ENCODE data around the gene CXCL12.

CXCL12 gene

GRCh38 chr10:44385026-44385695, at the start of gene CXCL12:
TSS of gene CXCL12 (minus strand) at chr10:44385097. CDS start at chr10:44385005, 92 bp downstream.
- in situ Hi-C loops (cut with MboI; ENCODE audit: low sequenced_read_pairs) = loop anchor here (25.0 kb wide), 1 partner anchor 477 kb away; no protein-coding TSS in a partner anchor

GRCh38 chr10:44427479-44427878, 42.6 kb upstream of the CXCL12 start:
- in situ Hi-C loops (cut with MboI; ENCODE audit: low sequenced_read_pairs) = no loop called here

- in situ Hi-C loops (cut with MboI; ENCODE audit: low sequenced_read_pairs) = no loop called here
Observed at GRCh38 chr10:44427037-44427436, 42.1 kb upstream of the CXCL12 start.

GRCh38 chr10:44426247-44427034, 41.5 kb upstream of the CXCL12 start:
- in situ Hi-C loops (cut with MboI; ENCODE audit: low sequenced_read_pairs) = no loop called here

GRCh38 chr10:44425466-44425865, 40.6 kb upstream of the CXCL12 start:
- in situ Hi-C loops (cut with MboI; ENCODE audit: low sequenced_read_pairs) = no loop called here

- in situ Hi-C loops (cut with MboI; ENCODE audit: low sequenced_read_pairs) = no loop called here
Observed at GRCh38 chr10:44424957-44425356, 40.1 kb upstream of the CXCL12 start.

GRCh38 chr10:44424298-44424697, 39.4 kb upstream of the CXCL12 start:
- in situ Hi-C loops (cut with MboI; ENCODE audit: low sequenced_read_pairs) = no loop called here

GRCh38 chr10:44422570-44423101, 37.7 kb upstream of the CXCL12 start:
- in situ Hi-C loops (cut with MboI; ENCODE audit: low sequenced_read_pairs) = no loop called here

- in situ Hi-C loops (cut with MboI; ENCODE audit: low sequenced_read_pairs) = no loop called here
Observed at GRCh38 chr10:44422153-44422552, 37.3 kb upstream of the CXCL12 start.

- in situ Hi-C loops (cut with MboI; ENCODE audit: low sequenced_read_pairs) = no loop called here
Observed at GRCh38 chr10:44419790-44420549, 35.1 kb upstream of the CXCL12 start.

GRCh38 chr10:44418637-44419036, 33.7 kb upstream of the CXCL12 start:
- in situ Hi-C loops (cut with MboI; ENCODE audit: low sequenced_read_pairs) = no loop called here

GRCh38 chr10:44417761-44418160, 32.9 kb upstream of the CXCL12 start:
- in situ Hi-C loops (cut with MboI; ENCODE audit: low sequenced_read_pairs) = no loop called here

GRCh38 chr10:44416936-44417335, 32.0 kb upstream of the CXCL12 start:
- in situ Hi-C loops (cut with MboI; ENCODE audit: low sequenced_read_pairs) = no loop called here

GRCh38 chr10:44416021-44416771, 31.3 kb upstream of the CXCL12 start:
- in situ Hi-C loops (cut with MboI; ENCODE audit: low sequenced_read_pairs) = no loop called here

- in situ Hi-C loops (cut with MboI; ENCODE audit: low sequenced_read_pairs) = no loop called here
Observed at GRCh38 chr10:44415121-44415520, 30.2 kb upstream of the CXCL12 start.

GRCh38 chr10:44413416-44413815, 28.5 kb upstream of the CXCL12 start:
- in situ Hi-C loops (cut with MboI; ENCODE audit: low sequenced_read_pairs) = no loop called here

- in situ Hi-C loops (cut with MboI; ENCODE audit: low sequenced_read_pairs) = no loop called here
Observed at GRCh38 chr10:44411251-44411650, 26.4 kb upstream of the CXCL12 start.

- in situ Hi-C loops (cut with MboI; ENCODE audit: low sequenced_read_pairs) = no loop called here
Observed at GRCh38 chr10:44404741-44405437, 20.0 kb upstream of the CXCL12 start.

- in situ Hi-C loops (cut with MboI; ENCODE audit: low sequenced_read_pairs) = no loop called here
Observed at GRCh38 chr10:44402465-44403195, 17.7 kb upstream of the CXCL12 start.

All from HL-60/S4 treated with phorbol 12-myristate 13-acetate at 8.2 ng/mL for 4 days and 3 days (cell line).